ENCODE results near the gene FOXP2. TPM values are rescaled to one million over a fixed set of nuclear protein-coding genes. Genes with fewer than 3 reads are reported as not detected.

FOXP2 gene
- polyA plus RNA-seq, 3 donors: not detected

DNA sequence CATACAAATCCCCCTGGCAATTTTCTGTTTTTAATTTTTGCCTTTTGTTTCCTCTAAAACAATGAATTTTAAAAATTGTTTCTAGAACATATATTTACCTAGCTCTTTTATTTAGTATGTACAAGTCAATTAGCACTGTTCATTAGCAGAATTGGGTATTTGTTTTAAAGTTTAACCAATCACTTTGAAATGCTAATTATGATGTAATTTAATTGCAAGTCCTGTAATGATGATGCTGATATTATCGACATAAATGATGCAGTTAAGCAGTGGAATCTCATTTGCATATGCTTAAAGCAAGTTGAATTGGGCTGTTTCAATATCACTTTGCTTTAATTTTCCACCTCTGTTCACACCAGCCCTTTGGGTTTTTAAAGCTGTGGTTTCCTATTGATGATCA, 2.7 kb downstream of the FOXP2 start:
- no CpG with 5 or more reads among the region's 1 CpG for WGBS (ENCODE audit: insufficient coverage)
- Histone ChIP-seq H3K9me3 (replicated peaks in 1 of 2; ENCODE audit: control insufficient read depth in 1 of 2, insufficient read depth in 1 of 2, low read length in 2 of 2) (no peaks in the 10 kb centered on the region), H3K36me3 (replicated peaks in 1 of 2; ENCODE audit: control insufficient read depth in 1 of 2, insufficient read depth in 2 of 2, low read length in 2 of 2) (no peaks in the 10 kb centered on the region), H2AFZ (ENCODE audit: insufficient read depth, low read depth, low read length, poor library complexity, severe bottlenecking) (no peak overlapping the region), H3K4me3 (replicated peaks in 1 of 3; ENCODE audit: low read depth in 2 of 3, low read length in 3 of 3) (no peak overlapping the region), H3K27ac (ENCODE audit: low read depth in 1 of 2, low read length in 2 of 2) (no peak overlapping the region), H3K4me1 (ENCODE audit: control insufficient read depth in 1 of 2, insufficient read depth in 2 of 2, low read length in 2 of 2) (no peaks in the 10 kb centered on the region), H3K27me3 (ENCODE audit: control insufficient read depth in 2 of 2, insufficient read depth in 2 of 2, low read length in 2 of 2) (no peaks in the 10 kb centered on the region), H4K20me1 (ENCODE audit: insufficient read depth, low read length) (no peaks in the 10 kb centered on the region), H3K79me2 (ENCODE audit: insufficient read depth, low read length) (no peaks in the 10 kb centered on the region), H3K9ac (ENCODE audit: insufficient read depth, low read length, poor library complexity, severe bottlenecking) (no peak overlapping the region), H3K4me2 (replicated peaks; ENCODE audit: extremely low read depth, low read length, poor library complexity, severe bottlenecking) (no peak overlapping the region)
- TF ChIP-seq, protein P1, sequence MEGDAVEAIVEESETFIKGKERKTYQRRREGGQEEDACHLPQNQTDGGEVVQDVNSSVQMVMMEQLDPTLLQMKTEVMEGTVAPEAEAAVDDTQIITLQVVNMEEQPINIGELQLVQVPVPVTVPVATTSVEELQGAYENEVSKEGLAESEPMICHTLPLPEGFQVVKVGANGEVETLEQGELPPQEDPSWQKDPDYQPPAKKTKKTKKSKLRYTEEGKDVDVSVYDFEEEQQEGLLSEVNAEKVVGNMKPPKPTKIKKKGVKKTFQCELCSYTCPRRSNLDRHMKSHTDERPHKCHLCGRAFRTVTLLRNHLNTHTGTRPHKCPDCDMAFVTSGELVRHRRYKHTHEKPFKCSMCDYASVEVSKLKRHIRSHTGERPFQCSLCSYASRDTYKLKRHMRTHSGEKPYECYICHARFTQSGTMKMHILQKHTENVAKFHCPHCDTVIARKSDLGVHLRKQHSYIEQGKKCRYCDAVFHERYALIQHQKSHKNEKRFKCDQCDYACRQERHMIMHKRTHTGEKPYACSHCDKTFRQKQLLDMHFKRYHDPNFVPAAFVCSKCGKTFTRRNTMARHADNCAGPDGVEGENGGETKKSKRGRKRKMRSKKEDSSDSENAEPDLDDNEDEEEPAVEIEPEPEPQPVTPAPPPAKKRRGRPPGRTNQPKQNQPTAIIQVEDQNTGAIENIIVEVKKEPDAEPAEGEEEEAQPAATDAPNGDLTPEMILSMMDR (IDR thresholded peaks at IDR 0.05): no peak
- Mint-ChIP-seq H3K4me3 (no peak overlapping the region), H3K27ac (no peak overlapping the region), H3K36me3 (no peaks in the 10 kb centered on the region), H3K4me1 (no peaks in the 10 kb centered on the region), H3K27me3 (ENCODE audit: low read depth in 3 of 3) (peaks cover 0 to 3% (median 2%) of the 10 kb centered on the region in 3 donors), H3K9me3 (no peaks in the 10 kb centered on the region)
- intact Hi-C loops (cut with micrococcal nuclease): no loop called here
- no peak for DNase-seq

DNA sequence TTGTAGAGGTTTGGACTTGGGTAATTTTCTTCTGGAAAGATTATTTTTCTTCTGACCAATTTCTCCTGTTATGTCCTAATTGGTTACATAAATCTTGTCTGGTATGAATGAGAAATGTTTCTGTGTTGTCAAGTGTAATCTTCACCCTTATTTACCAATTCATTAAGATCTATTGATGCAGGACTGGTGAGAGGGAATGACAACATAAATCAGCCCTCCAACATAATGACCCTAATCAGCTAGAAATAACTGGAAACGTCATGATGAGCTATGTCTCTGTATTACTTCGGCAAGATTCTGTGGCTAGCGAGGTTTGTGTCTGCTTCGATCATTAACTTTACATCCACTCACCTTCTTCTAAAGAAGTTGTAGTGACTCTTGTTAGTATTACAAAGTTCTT, 3.5 kb downstream of the FOXP2 start:
- Histone ChIP-seq H2AFZ (ENCODE audit: insufficient read depth, low read depth, low read length, poor library complexity, severe bottlenecking) (no peak overlapping the region), H3K4me3 (replicated peaks in 1 of 3; ENCODE audit: low read depth in 2 of 3, low read length in 3 of 3) (no peak overlapping the region), H3K79me2 (ENCODE audit: insufficient read depth, low read length) (no peaks in the 10 kb centered on the region), H3K36me3 (replicated peaks in 1 of 2; ENCODE audit: control insufficient read depth in 1 of 2, insufficient read depth in 2 of 2, low read length in 2 of 2) (no peaks in the 10 kb centered on the region), H3K4me1 (ENCODE audit: control insufficient read depth in 1 of 2, insufficient read depth in 2 of 2, low read length in 2 of 2) (no peaks in the 10 kb centered on the region), H3K4me2 (replicated peaks; ENCODE audit: extremely low read depth, low read length, poor library complexity, severe bottlenecking) (no peak overlapping the region), H3K27me3 (ENCODE audit: control insufficient read depth in 2 of 2, insufficient read depth in 2 of 2, low read length in 2 of 2) (no peaks in the 10 kb centered on the region), H4K20me1 (ENCODE audit: insufficient read depth, low read length) (no peaks in the 10 kb centered on the region), H3K9me3 (replicated peaks in 1 of 2; ENCODE audit: control insufficient read depth in 1 of 2, insufficient read depth in 1 of 2, low read length in 2 of 2) (no peaks in the 10 kb centered on the region), H3K27ac (ENCODE audit: low read depth in 1 of 2, low read length in 2 of 2) (no peak overlapping the region), H3K9ac (ENCODE audit: insufficient read depth, low read length, poor library complexity, severe bottlenecking) (no peak overlapping the region)
- Mint-ChIP-seq H3K4me1 (no peaks in the 10 kb centered on the region), H3K27me3 (ENCODE audit: low read depth in 3 of 3) (peaks cover 0 to 3% (median 3%) of the 10 kb centered on the region in 3 donors), H3K36me3 (no peaks in the 10 kb centered on the region), H3K4me3 (no peak overlapping the region), H3K27ac (no peak overlapping the region), H3K9me3 (no peaks in the 10 kb centered on the region)
- DNase-seq: no peak
- intact Hi-C loops (cut with micrococcal nuclease): no loop called here
- TF ChIP-seq, protein P1 (IDR thresholded peaks at IDR 0.05): no peak
- WGBS (ENCODE audit: insufficient coverage): no CpG with 5 or more reads among the region's 4 CpGs
